Sigmoid colon (tissue), 4 donors: Measurements from ENCODE around the gene CDK16.

ENCODE experiments used
- POLR2A ChIP-seq, 2 donors: fragments of 450-650 bp; IDR thresholded peaks; one replicate each; pipeline ENCODE4 v1.6.1; 2016; ENCODE audit warnings: antibody characterized with exemption in 2 of 2, mild to moderate bottlenecking in 2 of 2, moderate library complexity in 2 of 2
- POLR2AphosphoS5 ChIP-seq, 4 donors: sonication (generic); formaldehyde crosslinking; IDR thresholded peaks; one replicate each; pipeline ENCODE4 v1.6.1; 2017; ENCODE audit warnings: antibody characterized with exemption in 4 of 4
- TF ChIP-seq, protein P1 (sequence below), 4 experiments: fragments of 450-650 bp in 3 of 4; fragments of 200-600 bp in 1 of 4; IDR thresholded peaks; one replicate each; pipeline ENCODE4 v1.5.1; 2016 to 2019; ENCODE audit warnings: antibody characterized with exemption in 4 of 4, mild to moderate bottlenecking in 3 of 4, moderate library complexity in 2 of 4

DNA sequence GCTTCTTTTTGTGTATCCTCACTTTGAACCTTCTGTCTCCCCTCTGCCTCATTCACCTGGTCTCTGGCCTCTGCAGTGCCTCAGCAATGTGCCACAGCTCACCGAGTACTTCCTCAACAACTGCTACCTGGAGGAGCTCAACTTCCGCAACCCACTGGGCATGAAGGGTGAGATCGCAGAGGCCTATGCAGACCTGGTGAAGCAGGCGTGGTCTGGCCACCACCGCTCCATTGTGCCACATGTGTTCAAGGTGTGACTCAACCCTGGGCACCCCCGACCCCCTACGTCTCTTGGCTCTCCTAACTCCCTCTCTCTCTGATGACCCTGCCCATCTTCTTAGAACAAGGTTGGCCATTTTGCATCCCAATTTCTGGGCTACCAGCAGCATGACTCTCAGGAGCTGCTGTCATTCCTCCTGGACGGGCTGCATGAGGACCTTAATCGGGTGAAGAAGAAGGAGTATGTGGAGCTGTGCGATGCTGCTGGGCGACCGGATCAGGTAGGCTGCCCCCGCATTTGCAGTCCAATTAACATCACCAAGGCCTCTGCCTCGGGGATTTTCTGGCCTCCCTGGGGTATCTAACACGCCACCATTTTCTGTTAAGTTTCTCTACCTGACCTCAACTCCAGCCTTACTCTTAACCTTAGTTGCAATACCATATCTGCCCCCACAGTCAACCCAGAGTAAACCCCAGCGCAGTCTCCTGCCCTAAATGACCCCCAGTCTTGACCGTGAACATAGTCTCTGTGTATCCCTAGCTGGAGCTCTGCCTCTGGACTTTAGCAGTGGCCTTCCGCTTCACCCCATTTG lies 22.9 kb downstream of the CDK16 start:
- TF ChIP-seq POLR2AphosphoS5 (IDR thresholded peaks at IDR 0.05) (no peak), POLR2A (IDR thresholded peaks at IDR 0.05) (no peak)
- TF ChIP-seq, protein P1, sequence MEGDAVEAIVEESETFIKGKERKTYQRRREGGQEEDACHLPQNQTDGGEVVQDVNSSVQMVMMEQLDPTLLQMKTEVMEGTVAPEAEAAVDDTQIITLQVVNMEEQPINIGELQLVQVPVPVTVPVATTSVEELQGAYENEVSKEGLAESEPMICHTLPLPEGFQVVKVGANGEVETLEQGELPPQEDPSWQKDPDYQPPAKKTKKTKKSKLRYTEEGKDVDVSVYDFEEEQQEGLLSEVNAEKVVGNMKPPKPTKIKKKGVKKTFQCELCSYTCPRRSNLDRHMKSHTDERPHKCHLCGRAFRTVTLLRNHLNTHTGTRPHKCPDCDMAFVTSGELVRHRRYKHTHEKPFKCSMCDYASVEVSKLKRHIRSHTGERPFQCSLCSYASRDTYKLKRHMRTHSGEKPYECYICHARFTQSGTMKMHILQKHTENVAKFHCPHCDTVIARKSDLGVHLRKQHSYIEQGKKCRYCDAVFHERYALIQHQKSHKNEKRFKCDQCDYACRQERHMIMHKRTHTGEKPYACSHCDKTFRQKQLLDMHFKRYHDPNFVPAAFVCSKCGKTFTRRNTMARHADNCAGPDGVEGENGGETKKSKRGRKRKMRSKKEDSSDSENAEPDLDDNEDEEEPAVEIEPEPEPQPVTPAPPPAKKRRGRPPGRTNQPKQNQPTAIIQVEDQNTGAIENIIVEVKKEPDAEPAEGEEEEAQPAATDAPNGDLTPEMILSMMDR (IDR thresholded peaks at IDR 0.05), result no peak
